HG02798 (cell line): ENCODE results near the gene FHOD3.

ENCODE experiments used
- ATAC-seq: cut with Tn5 transposase; IDR thresholded peaks from one replicate; pipeline ENCODE4 v1.9.1; 2021; ENCODE audit warnings: mild to moderate bottlenecking; ENCODE audit not compliant: unreplicated experiment, poor library complexity

FHOD3 gene

GRCh38 chr18:36295214-36295613 is 2.3 kb upstream of the FHOD3 start:
- no peak for ATAC-seq

- no peak for ATAC-seq
These were observed 1.6 kb upstream of the FHOD3 start for GRCh38 chr18:36295880-36296301.

- ATAC-seq, result peak; percentile 17
These were observed 680 bp upstream of the FHOD3 start for GRCh38 chr18:36296650-36297416.

GRCh38 chr18:36298126-36298741 is 721 bp downstream of the FHOD3 start:
- ATAC-seq, result peak; percentile 34

- no peak for ATAC-seq
These were observed 1.5 kb downstream of the FHOD3 start for GRCh38 chr18:36299015-36299414.

GRCh38 chr18:36300211-36300610 is 2.7 kb downstream of the FHOD3 start:
- no peak for ATAC-seq

- ATAC-seq, result no peak
These were observed 4.4 kb downstream of the FHOD3 start for GRCh38 chr18:36301884-36302283.

GRCh38 chr18:36302676-36303075 is 5.2 kb downstream of the FHOD3 start:
- no peak for ATAC-seq

- no peak for ATAC-seq
These were observed 5.8 kb downstream of the FHOD3 start for GRCh38 chr18:36303211-36303844.

- no peak for ATAC-seq
These were observed 7.2 kb downstream of the FHOD3 start for GRCh38 chr18:36304723-36305122.

- ATAC-seq, result no peak
These were observed 7.9 kb downstream of the FHOD3 start for GRCh38 chr18:36305375-36305774.

GRCh38 chr18:36307513-36307912 is 10.0 kb downstream of the FHOD3 start:
- ATAC-seq, result no peak

GRCh38 chr18:36308711-36309435 is 11.4 kb downstream of the FHOD3 start:
- no peak for ATAC-seq

- no peak for ATAC-seq
These were observed 12.2 kb downstream of the FHOD3 start for GRCh38 chr18:36309436-36310391.

GRCh38 chr18:36311026-36311570 is 13.6 kb downstream of the FHOD3 start:
- no peak for ATAC-seq

GRCh38 chr18:36312806-36313395 is 15.4 kb downstream of the FHOD3 start:
- no peak for ATAC-seq

GRCh38 chr18:36314098-36314497 is 16.6 kb downstream of the FHOD3 start:
- peak; percentile 37 for ATAC-seq

GRCh38 chr18:36314754-36315153 is 17.2 kb downstream of the FHOD3 start:
- ATAC-seq, result no peak

GRCh38 chr18:36315736-36316135 is 18.2 kb downstream of the FHOD3 start:
- ATAC-seq, result no peak
